H1 (cell line): Measurements from ENCODE around the gene ESYT2. TPM values are rescaled to one million over a fixed set of nuclear protein-coding genes. Genes with fewer than 3 reads are reported as not detected.

Experiments used
- CTCF ChIA-PET: fragments of 300-600 bp; sonication (Branson Sonifier 250); formaldehyde crosslinking; loops from one replicate; lab custom pipeline; 2021; ENCODE audit not compliant: partially characterized antibody; lab: Charles Lee
- POLR2A ChIA-PET: fragments of 300-600 bp; sonication (Branson Sonifier 250); formaldehyde crosslinking; loops from one replicate; lab custom pipeline; 2021; ENCODE audit warnings: inconsistent platforms; ENCODE audit not compliant: partially characterized antibody; lab: Charles Lee
- DNase-seq, 2 experiments: peaks; one replicate each; pipeline versions ENCODE4 v3.0.0 to v3.0.0-alpha.2; 2010 to 2022; ENCODE audit warnings: low spot score in 2 of 2, low read depth in 1 of 2, mixed read lengths in 1 of 2
- FAIRE-seq: peaks from 2 replicates; lab custom pipeline; 2011; peaks lifted over from hg19 to GRCh38; lab: Jason Lieb, UNC
- H2AFZ ChIP-seq: 2 replicates; pipeline ENCODE4 v1.8.1; 2012; ENCODE audit warnings: low read length, inconsistent platforms
- H2AK5ac ChIP-seq: 2 replicates; pipeline ENCODE4 v1.6.1; 2013; ENCODE audit warnings: low read depth, low read length
- H2BK120ac ChIP-seq: replicated peaks from 2 replicates; pipeline ENCODE3; 2013; ENCODE audit warnings: low read depth, low read length, inconsistent platforms
- H2BK12ac ChIP-seq: 2 replicates; pipeline ENCODE4 v1.6.1; 2013; ENCODE audit warnings: low read depth, low read length
- H2BK15ac ChIP-seq: 2 replicates; pipeline ENCODE4 v1.6.1; 2013; ENCODE audit warnings: low read length
- H2BK20ac ChIP-seq: 2 replicates; pipeline ENCODE4 v1.6.1; 2013; ENCODE audit warnings: low read length
- H2BK5ac ChIP-seq: 2 replicates; pipeline ENCODE4 v1.6.1; 2013; ENCODE audit warnings: low read depth, low read length
- H3K14ac ChIP-seq: 2 replicates; pipeline ENCODE4 v1.6.1; 2013; ENCODE audit warnings: inconsistent platforms; ENCODE audit not compliant: insufficient read length
- H3K18ac ChIP-seq: 2 replicates; pipeline ENCODE4 v1.6.1; 2013; ENCODE audit warnings: low read length; ENCODE audit errors: extremely low read depth
- H3K23ac ChIP-seq: 2 replicates; pipeline ENCODE4 v1.6.1; 2013; ENCODE audit warnings: inconsistent platforms; ENCODE audit not compliant: insufficient read length
- H3K23me2 ChIP-seq: 2 replicates; pipeline ENCODE4 v1.6.1; 2013; ENCODE audit warnings: low read depth, low read length
- H3K27ac ChIP-seq: 2 replicates; pipeline ENCODE4 v1.6.1; 2011; ENCODE audit warnings: low read depth, low read length, inconsistent platforms
- H3K27me3 ChIP-seq, 4 experiments: replicated peaks in 1 of 4; 1 replicate in 1 of 4; 2 replicates in 3 of 4; pipeline versions ENCODE4 v1.6.1 to v1.8.1; 2011 to 2013; ENCODE audit warnings: low read length in 3 of 4, mild to moderate bottlenecking in 3 of 4, inconsistent platforms in 2 of 4, mixed read lengths in 2 of 4, moderate library complexity in 1 of 4; ENCODE audit not compliant: control insufficient read depth in 3 of 4, insufficient read depth in 3 of 4; ENCODE audit errors: extremely low read depth in 1 of 4
- H3K36me3 ChIP-seq, 4 experiments: 2 replicates each; pipeline versions ENCODE4 v1.6.1 to v1.8.1; 2011 to 2013; ENCODE audit warnings: mild to moderate bottlenecking in 4 of 4, low read length in 3 of 4, moderate library complexity in 2 of 4, control low read depth in 1 of 4, inconsistent platforms in 1 of 4; ENCODE audit not compliant: insufficient read depth in 4 of 4, control insufficient read depth in 2 of 4
- H3K4ac ChIP-seq: replicated peaks from 2 replicates; pipeline ENCODE3; 2013; ENCODE audit warnings: low read length, low read depth, mixed read lengths, inconsistent platforms; ENCODE audit not compliant: insufficient read length
- H3K4me1 ChIP-seq, 4 experiments: replicated peaks in 1 of 4; 1 replicate in 1 of 4; 2 replicates in 3 of 4; pipeline versions ENCODE4 v1.6.1 to v1.8.1; 2011 to 2013; ENCODE audit warnings: low read length in 3 of 4, inconsistent platforms in 2 of 4, mixed read lengths in 1 of 4; ENCODE audit not compliant: insufficient read depth in 4 of 4, control insufficient read depth in 3 of 4
- H3K4me2 ChIP-seq, 2 experiments: 2 replicates each; pipeline versions ENCODE4 v1.6.1 to v1.8.1; 2011 to 2013; ENCODE audit warnings: low read depth in 2 of 2, low read length in 2 of 2, control low read depth in 1 of 2, inconsistent platforms in 1 of 2, mild to moderate bottlenecking in 1 of 2; ENCODE audit not compliant: insufficient read depth in 1 of 2
- H3K4me3 ChIP-seq, 4 experiments: fragments of 200-600, 300-600 bp in 1 of 4; sonication (generic), shearing (Covaris generic), sonication (Bioruptor Twin) in 1 of 4; 2 replicates each; pipeline versions ENCODE4 v1.5.1 to v1.8.1; 2011 to 2016; ENCODE audit warnings: low read length in 4 of 4, low read depth in 3 of 4, control low read depth in 2 of 4, inconsistent platforms in 2 of 4, mild to moderate bottlenecking in 2 of 4, mixed read lengths in 1 of 4, moderate library complexity in 1 of 4; ENCODE audit not compliant: insufficient read depth in 2 of 4; ENCODE audit errors: extremely low read depth in 1 of 4
- H3K56ac ChIP-seq: replicated peaks from 2 replicates; pipeline ENCODE3; 2013; ENCODE audit warnings: low read depth, mild to moderate bottlenecking, mixed read lengths, low read length, inconsistent platforms; ENCODE audit not compliant: insufficient read length
- H3K79me1 ChIP-seq: 2 replicates; pipeline ENCODE4 v1.6.1; 2013; ENCODE audit warnings: low read depth, low read length, control low read depth
- H3K79me2 ChIP-seq, 2 experiments: 2 replicates each; pipeline versions ENCODE4 v1.6.1 to v1.8.1; 2012 to 2013; ENCODE audit warnings: low read length in 2 of 2, mild to moderate bottlenecking in 2 of 2, inconsistent platforms in 1 of 2; ENCODE audit not compliant: insufficient read depth in 2 of 2, control insufficient read depth in 1 of 2
- H3K9ac ChIP-seq, 4 experiments: replicated peaks in 1 of 4; 1 replicate in 1 of 4; 2 replicates in 3 of 4; pipeline versions ENCODE4 v1.6.1 to v1.8.1; 2011 to 2013; ENCODE audit warnings: low read depth in 3 of 4, low read length in 3 of 4, control low read depth in 2 of 4, mild to moderate bottlenecking in 2 of 4, moderate library complexity in 2 of 4, inconsistent platforms in 1 of 4; ENCODE audit errors: extremely low read depth in 1 of 4
- H3K9me3 ChIP-seq, 2 experiments: 2 replicates each; pipeline versions ENCODE4 v1.6.1 to v1.8.1; 2012 to 2013; ENCODE audit warnings: mild to moderate bottlenecking in 2 of 2, moderate library complexity in 2 of 2, control low read depth in 1 of 2, inconsistent platforms in 1 of 2, low read depth in 1 of 2, low read length in 1 of 2, mixed read lengths in 1 of 2; ENCODE audit not compliant: insufficient read depth in 2 of 2
- H4K20me1 ChIP-seq, 2 experiments: replicated peaks in 1 of 2; 2 replicates each; pipeline versions ENCODE3 to v1.8.1; 2011 to 2013; ENCODE audit warnings: inconsistent platforms in 2 of 2, low read length in 2 of 2, mild to moderate bottlenecking in 1 of 2; ENCODE audit not compliant: insufficient read depth in 2 of 2, control insufficient read depth in 1 of 2
- H4K5ac ChIP-seq: 2 replicates; pipeline ENCODE4 v1.6.1; 2013; ENCODE audit warnings: low read length, low read depth, mixed read lengths, inconsistent platforms; ENCODE audit not compliant: insufficient read length
- H4K8ac ChIP-seq: 2 replicates; pipeline ENCODE4 v1.8.0; 2013; ENCODE audit warnings: mild to moderate bottlenecking, moderate library complexity, low read length, inconsistent platforms; ENCODE audit not compliant: insufficient read depth; ENCODE audit errors: extremely low read depth
- H4K91ac ChIP-seq: replicated peaks from 2 replicates; pipeline ENCODE3; 2013; ENCODE audit warnings: low read length, mixed read lengths, inconsistent platforms; ENCODE audit not compliant: insufficient read length
- ASH2L ChIP-seq: fragments of 200-600, 300-600 bp; sonication (generic); IDR thresholded peaks from one replicate; pipeline ENCODE4 v1.7.1; 2017; ENCODE audit warnings: low read length
- CHD2 ChIP-seq: IDR thresholded peaks from 2 replicates; pipeline ENCODE4 v1.6.1; 2012; ENCODE audit warnings: low read length, improper control_type of control experiment
- CTBP2 ChIP-seq: IDR thresholded peaks from 2 replicates; pipeline ENCODE4 v1.7.0; 2011; ENCODE audit warnings: borderline replicate concordance, mild to moderate bottlenecking, moderate library complexity, mixed read lengths, low read length; ENCODE audit not compliant: insufficient read depth, insufficient read length
- MAFK ChIP-seq: IDR thresholded peaks from 2 replicates; pipeline ENCODE4 v1.6.1; 2012; ENCODE audit warnings: low read depth, mild to moderate bottlenecking, improper control_type of control experiment, low read length
- NRF1 ChIP-seq: IDR thresholded peaks from 2 replicates; pipeline ENCODE4 v1.6.1; 2011; ENCODE audit warnings: mild to moderate bottlenecking, low read depth, low read length, improper control_type of control experiment
- PHF8 ChIP-seq: fragments of 200-600 bp; sonication (generic); conservative IDR thresholded peaks from 2 replicates; pipeline ENCODE4 v1.7.1; 2012; ENCODE audit warnings: low read depth, mild to moderate bottlenecking, inconsistent platforms, low read length, moderate library complexity
- RAD21 ChIP-seq, 2 experiments: IDR thresholded peaks in 1 of 2; conservative IDR thresholded peaks in 1 of 2; 2 replicates each; pipeline ENCODE4 v1.6.1; 2011; ENCODE audit warnings: low read depth in 2 of 2, low read length in 2 of 2, improper control_type of control experiment in 1 of 2, inconsistent platforms in 1 of 2, mild to moderate bottlenecking in 1 of 2, moderate library complexity in 1 of 2
- RXRA ChIP-seq: IDR thresholded peaks from 2 replicates; pipeline ENCODE4 v1.6.1; 2011; ENCODE audit warnings: low read depth, mild to moderate bottlenecking, low read length, moderate library complexity; ENCODE audit not compliant: insufficient read depth
- SIX5 ChIP-seq: IDR thresholded peaks from 2 replicates; pipeline ENCODE4 v1.6.1; 2011; ENCODE audit warnings: mild to moderate bottlenecking, low read depth, low read length
- SP2 ChIP-seq: IDR thresholded peaks from 2 replicates; pipeline ENCODE4 v1.6.1; 2012; ENCODE audit warnings: mild to moderate bottlenecking, low read length, inconsistent platforms
- TAF7 ChIP-seq: optimal IDR thresholded peaks from 2 replicates; pipeline ENCODE3; 2011; ENCODE audit warnings: low read depth, mild to moderate bottlenecking, inconsistent platforms, low read length, moderate library complexity, borderline replicate concordance
- TEAD4 ChIP-seq: IDR thresholded peaks from 2 replicates; pipeline ENCODE4 v1.6.1; 2012; ENCODE audit warnings: low read depth, low read length, inconsistent platforms, mixed read lengths
- USF2 ChIP-seq: IDR thresholded peaks from 2 replicates; pipeline ENCODE4 v1.6.1; 2011; ENCODE audit warnings: low read length, improper control_type of control experiment
- WGBS, 2 experiments: shearing (Covaris generic) in 1 of 2; methylation state at CpG; one replicate each; pipeline versions ENCODE4 v1.1.6 to v1.1.7; 2013 to 2015; ENCODE audit warnings: low lambda C conversion rate in 2 of 2, mixed read lengths in 2 of 2, inconsistent platforms in 1 of 2, low coverage in 1 of 2, missing lambda C conversion rate in 1 of 2; ENCODE audit not compliant: insufficient replicate concordance in 2 of 2, insufficient coverage in 1 of 2, insufficient read length in 1 of 2; ENCODE audit errors: extremely low coverage in 1 of 2, missing lambda C conversion rate in 1 of 2; 5-methylcytosine and 5-hydroxymethylcytosine counted together
- polyA plus RNA-seq, 7 experiments: library from polyadenylated mRNA; depleted of rRNA in 3 of 7; stranded (reverse) in 5 of 7; unstranded in 2 of 7; fragments of >200 nt in 5 of 7; fragments of 200-250 nt in 2 of 7; gene quantifications; 1 replicate in 5 of 7; 2 replicates in 1 of 7; 4 replicates in 1 of 7; pipeline versions ENCODE4 v1.2.1 to v1.2.3, GENCODE V29; 2011 to 2013; ENCODE audit warnings: missing spikeins in 2 of 7, mixed read lengths in 2 of 7
- total RNA-seq: library from RNA; stranded (reverse); fragmentation: NEBNext Ultra II Directional; extraction: Animal tissue kit (Norgen Biotek cat#: 25700); gene quantifications from 2 replicates; pipeline ENCODE4 v1.2.1, GENCODE V29; 2021

The ESYT2 gene
- total and polyA plus RNA-seq, 2 of the 8 experiments (the other 6 are each of a cell fraction or from before 2014, with no cell fraction given): 27.0 to 37.5 TPM

DNA sequence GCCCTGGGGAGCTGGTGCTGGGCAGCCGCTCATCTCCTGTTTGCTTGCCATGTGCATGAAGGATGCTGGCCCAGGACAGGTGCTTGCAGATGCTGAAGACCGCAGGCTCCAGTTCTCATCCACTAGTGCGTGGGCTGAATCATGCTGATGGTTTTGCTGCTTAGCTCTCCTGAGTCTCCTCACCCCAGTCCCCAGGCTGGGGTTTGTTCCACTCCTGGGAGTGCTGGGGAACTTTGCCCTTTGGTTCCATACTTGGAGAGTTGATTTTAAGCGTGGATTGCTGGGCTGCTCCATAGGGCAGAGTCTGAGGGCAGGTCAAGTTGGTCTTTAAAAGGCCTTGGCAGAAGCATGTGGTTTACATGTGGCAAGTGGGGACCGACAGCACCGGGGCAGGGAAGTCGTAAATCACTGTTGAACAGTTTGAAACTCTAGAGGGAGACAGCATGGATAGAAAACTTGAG lies 36.2 kb upstream of the ESYT2 start:
- H2BK5ac ChIP-seq: no peak overlapping the region
- FAIRE-seq (no peak), DNase-seq (no peak)
- no peak overlapping the region for H3K27ac ChIP-seq
- H3K56ac ChIP-seq: no peak overlapping the region
- no peak overlapping the region for H3K18ac ChIP-seq
- H3K79me2 ChIP-seq: peaks cover 2 to 46% of the 10 kb centered on the region in 2 experiments; a peak in 2 of 4 replicates
- no peak overlapping the region for H2AK5ac ChIP-seq
- H3K27me3 ChIP-seq: no peaks in the 10 kb centered on the region; a peak in 1 of 7 replicates
- peaks cover 2 to 6% of the 10 kb centered on the region in 2 experiments for H4K20me1 ChIP-seq
- H3K14ac ChIP-seq: no peak overlapping the region
- H2BK20ac ChIP-seq: no peak overlapping the region
- no peak overlapping the region for H3K23ac ChIP-seq
- POLR2A ChIA-PET: no interaction called here
- no peak overlapping the region for H2AFZ ChIP-seq
- no peak overlapping the region for H4K8ac ChIP-seq
- no peak overlapping the region for H4K91ac ChIP-seq
- no peak overlapping the region for H3K9ac ChIP-seq
- no peak overlapping the region for H3K4me2 ChIP-seq
- CTCF ChIA-PET: interaction anchor here (0.6 kb wide), 1 partner anchor 39 kb away, joined by 3 read pairs; no protein-coding TSS in a partner anchor
- no peak overlapping the region for H4K5ac ChIP-seq
- peaks cover 7 to 14% (median 12%) of the 10 kb centered on the region in 4 experiments; a peak in 5 of 7 replicates for H3K4me1 ChIP-seq
- no peak overlapping the region for H2BK12ac ChIP-seq
- no peak overlapping the region for H3K4ac ChIP-seq
- peaks cover 6% of the 10 kb centered on the region; the same call in 1 of the 2 replicates for H3K23me2 ChIP-seq
- peaks cover 0 to 2% (median 0%) of the 10 kb centered on the region in 4 experiments; a peak in 3 of 8 replicates for H3K36me3 ChIP-seq
- peaks cover 5% of the 10 kb centered on the region; the same call in 1 of the 2 replicates for H3K79me1 ChIP-seq
- H2BK120ac ChIP-seq: no peak overlapping the region
- H3K9me3 ChIP-seq: no peaks in the 10 kb centered on the region
- H3K4me3 ChIP-seq: no peak overlapping the region
- no peak overlapping the region for H2BK15ac ChIP-seq
- 94% methylated on average over 7 of the region's 7 CpGs; no CpG with 5 or more reads in 1 of the 2 experiments for WGBS, 2 experiments
- no peak for TF ChIP-seq NRF1
- no peak for TF ChIP-seq MAFK
- TF ChIP-seq CHD2: no peak
- TF ChIP-seq USF2: no peak
- no peak for TF ChIP-seq RXRA
- no peak for TF ChIP-seq CTBP2
- no peak for TF ChIP-seq SP2
- TF ChIP-seq RAD21 (IDR thresholded peaks at IDR 0.05 in 1 of 2, conservative IDR thresholded peaks at IDR 0.05 in 1 of 2; ENCODE audit: low read depth in 2 of 2, low read length in 2 of 2): no peak
- TF ChIP-seq TAF7: no peak
- TF ChIP-seq ASH2L: no peak
- TF ChIP-seq SIX5: no peak
- TF ChIP-seq PHF8: no peak
- no peak for TF ChIP-seq TEAD4
